Tibial artery (tissue), 4 donors: ENCODE data around the gene MED8.
"Not testable (repeated sequence)": the region's sequence is repeated elsewhere in the genome, so short reads cannot be mapped to it uniquely, and the experiment has no call there.

Source experiments
- DNase-seq, 2 donors: peaks; one replicate each; pipeline ENCODE4 v3.0.0-alpha.2; 2019
- H3K27ac ChIP-seq, 2 donors: fragments of 200-600 bp; sonication (generic) in 1 of 2; 1 replicate in 1 of 2; 2 replicates in 1 of 2; pipeline ENCODE4 v1.5.1; 2018 to 2019; ENCODE audit warnings: mild to moderate bottlenecking in 1 of 2
- H3K27me3 ChIP-seq, 2 donors: fragments of 200-600 bp; sonication (generic) in 1 of 2; one replicate each; pipeline versions ENCODE4 v1.5.1 to v1.6.0; 2016 to 2019
- H3K36me3 ChIP-seq, 3 donors: fragments of 200-600 bp; sonication (generic) in 2 of 3; one replicate each; pipeline ENCODE4 v1.5.1; 2016 to 2019; ENCODE audit warnings: mild to moderate bottlenecking in 2 of 3
- H3K4me1 ChIP-seq, 4 donors: fragments of 200-600 bp; sonication (generic) in 2 of 4; 1 replicate in 3 of 4; 2 replicates in 1 of 4; pipeline ENCODE4 v1.5.1; 2016 to 2019
- H3K4me3 ChIP-seq, 2 donors: fragments of 200-600 bp; sonication (generic) in 1 of 2; 1 replicate in 1 of 2; 2 replicates in 1 of 2; pipeline ENCODE4 v1.5.1; 2018 to 2019; ENCODE audit warnings: mild to moderate bottlenecking in 2 of 2
- H3K9me3 ChIP-seq, 3 donors: fragments of 200-600 bp; sonication (generic) in 1 of 3; one replicate each; pipeline ENCODE4 v1.5.1; 2016 to 2019
- CTCF ChIP-seq, 2 experiments: fragments of 200-600 bp in 1 of 2; fragments of 450-650 bp in 1 of 2; IDR thresholded peaks; one replicate each; pipeline ENCODE4 v1.5.1; 2017 to 2019; ENCODE audit warnings: antibody characterized with exemption in 2 of 2, mild to moderate bottlenecking in 1 of 2, moderate library complexity in 1 of 2
- intact Hi-C: fragments of 100-400 bp; cut with DNase I; formaldehyde crosslinking; loops from one replicate; pipeline ENCODE4 v1.15.0; 2023; ENCODE audit warnings: low total_unique reads

MED8 gene

GRCh38 chr1:43402089-43402865, 12.7 kb upstream of the MED8 start:
- no peak overlapping the region for H3K27ac ChIP-seq
- H3K36me3 ChIP-seq, result peaks cover 41 to 47% (median 44%) of the 10 kb centered on the region in 3 donors
- H3K4me1 ChIP-seq, result no peaks in the 10 kb centered on the region
- DNase-seq, result no peak
- TF ChIP-seq CTCF (IDR thresholded peaks at IDR 0.05), result no peak
- intact Hi-C loops, result no loop called here
- H3K4me3 ChIP-seq, result no peak overlapping the region
- H3K27me3 ChIP-seq, result no peaks in the 10 kb centered on the region
- H3K9me3 ChIP-seq, result no peaks in the 10 kb centered on the region

- intact Hi-C loops, H3K9me3 ChIP-seq, H3K27me3 ChIP-seq, H3K4me1 ChIP-seq, H3K27ac ChIP-seq, DNase-seq, H3K4me3 ChIP-seq: not testable (repeated sequence)
- peaks cover 24 to 43% (median 36%) of the 10 kb centered on the region in 3 donors for H3K36me3 ChIP-seq
Measured at GRCh38 chr1:43400441-43400840, 10.8 kb upstream of the MED8 start.

- Histone ChIP-seq H3K9me3 (no peaks in the 10 kb centered on the region), H3K27ac (no peak overlapping the region), H3K4me3 (no peak overlapping the region), H3K36me3 (peaks cover 4 to 27% (median 23%) of the 10 kb centered on the region in 3 donors), H3K27me3 (no peaks in the 10 kb centered on the region), H3K4me1 (no peaks in the 10 kb centered on the region)
- no peak for TF ChIP-seq CTCF (IDR thresholded peaks at IDR 0.05)
- intact Hi-C loops, result no loop called here
- no peak for DNase-seq
Measured at GRCh38 chr1:43398227-43398626, 8.6 kb upstream of the MED8 start.

- H3K4me3 ChIP-seq, result no peak overlapping the region
- peaks cover 0 to 3% (median 1%) of the 10 kb centered on the region in 4 donors for H3K4me1 ChIP-seq
- no peaks in the 10 kb centered on the region for H3K27me3 ChIP-seq
- H3K27ac ChIP-seq, result no peak overlapping the region
- TF ChIP-seq CTCF (IDR thresholded peaks at IDR 0.05), result no peak
- intact Hi-C loops, result no loop called here
- peaks cover 0 to 21% (median 17%) of the 10 kb centered on the region in 3 donors for H3K36me3 ChIP-seq
- H3K9me3 ChIP-seq, result no peaks in the 10 kb centered on the region
- no peak for DNase-seq
Measured at GRCh38 chr1:43396059-43396458, 6.5 kb upstream of the MED8 start.

- peaks cover 0 to 21% (median 17%) of the 10 kb centered on the region in 3 donors for H3K36me3 ChIP-seq
- H3K4me3 ChIP-seq, result no peak overlapping the region
- no peak overlapping the region for H3K27ac ChIP-seq
- no peaks in the 10 kb centered on the region for H3K27me3 ChIP-seq
- no peak for DNase-seq
- H3K9me3 ChIP-seq, result no peaks in the 10 kb centered on the region
- no peak for TF ChIP-seq CTCF (IDR thresholded peaks at IDR 0.05)
- H3K4me1 ChIP-seq, result peaks cover 0 to 8% (median 7%) of the 10 kb centered on the region in 4 donors
- intact Hi-C loops, result no loop called here
Measured at GRCh38 chr1:43395523-43395922, 5.9 kb upstream of the MED8 start.

- H3K27me3 ChIP-seq, result no peaks in the 10 kb centered on the region
- no peak for DNase-seq
- intact Hi-C loops, result no loop called here
- H3K4me3 ChIP-seq, result no peak overlapping the region
- H3K4me1 ChIP-seq, result peaks cover 0 to 27% (median 24%) of the 10 kb centered on the region in 4 donors
- TF ChIP-seq CTCF (IDR thresholded peaks at IDR 0.05), result no peak
- H3K27ac ChIP-seq, result no peak overlapping the region
- no peaks in the 10 kb centered on the region for H3K9me3 ChIP-seq
- peaks cover 0 to 21% (median 17%) of the 10 kb centered on the region in 3 donors for H3K36me3 ChIP-seq
Measured at GRCh38 chr1:43392702-43393101, 3.1 kb upstream of the MED8 start.
